GM21619 (cell line): ENCODE measurements around the gene CSNK1G2.
"Not testable (repeated sequence)": the region's sequence is repeated elsewhere in the genome, so short reads cannot be mapped to it uniquely, and the experiment has no call there.

Experiments used
- ATAC-seq: cut with Tn5 transposase; IDR thresholded peaks from one replicate; pipeline ENCODE4 v1.9.1; 2021; ENCODE audit not compliant: unreplicated experiment

Gene CSNK1G2

DNA sequence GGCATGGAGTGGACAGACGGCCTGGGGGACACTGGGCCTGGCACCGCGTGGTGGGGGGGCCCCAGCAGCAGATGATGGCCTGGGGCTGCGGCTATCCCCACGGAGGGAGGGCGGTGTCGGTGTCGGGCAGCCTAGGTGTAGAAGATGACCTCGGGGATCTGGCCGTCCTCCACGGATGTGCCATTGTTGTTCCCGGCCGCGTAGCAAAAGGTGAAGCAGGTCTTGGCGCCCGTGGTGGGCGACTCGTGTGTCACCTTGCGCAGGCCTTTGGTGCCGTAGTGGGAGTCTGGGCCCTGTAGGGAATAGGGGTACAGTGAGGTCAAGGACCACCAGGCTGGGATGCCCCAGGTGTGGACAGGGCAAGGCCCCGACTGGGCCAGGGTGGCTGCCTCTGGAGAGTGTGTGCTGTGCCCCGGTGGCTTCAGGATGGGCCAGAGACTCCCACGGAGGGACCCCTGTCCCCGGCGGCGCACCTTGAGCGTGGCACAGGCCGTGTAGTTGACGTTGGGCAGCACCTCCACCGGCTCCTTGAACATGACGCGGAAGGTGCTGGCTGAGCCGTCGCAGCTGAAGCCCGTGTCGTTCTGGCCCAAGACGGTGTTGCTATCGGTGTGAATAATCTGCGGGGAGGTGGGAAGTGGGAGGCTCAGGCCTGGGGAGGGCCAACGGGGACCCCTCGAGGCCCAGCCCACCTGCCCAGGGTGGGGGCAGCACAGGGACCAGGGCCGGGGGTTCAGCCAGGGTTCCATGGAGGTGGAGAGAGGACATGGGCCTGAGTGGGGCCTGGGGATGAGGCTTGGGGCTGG, 45.6 kb downstream of the CSNK1G2 start:
- no peak for ATAC-seq

DNA sequence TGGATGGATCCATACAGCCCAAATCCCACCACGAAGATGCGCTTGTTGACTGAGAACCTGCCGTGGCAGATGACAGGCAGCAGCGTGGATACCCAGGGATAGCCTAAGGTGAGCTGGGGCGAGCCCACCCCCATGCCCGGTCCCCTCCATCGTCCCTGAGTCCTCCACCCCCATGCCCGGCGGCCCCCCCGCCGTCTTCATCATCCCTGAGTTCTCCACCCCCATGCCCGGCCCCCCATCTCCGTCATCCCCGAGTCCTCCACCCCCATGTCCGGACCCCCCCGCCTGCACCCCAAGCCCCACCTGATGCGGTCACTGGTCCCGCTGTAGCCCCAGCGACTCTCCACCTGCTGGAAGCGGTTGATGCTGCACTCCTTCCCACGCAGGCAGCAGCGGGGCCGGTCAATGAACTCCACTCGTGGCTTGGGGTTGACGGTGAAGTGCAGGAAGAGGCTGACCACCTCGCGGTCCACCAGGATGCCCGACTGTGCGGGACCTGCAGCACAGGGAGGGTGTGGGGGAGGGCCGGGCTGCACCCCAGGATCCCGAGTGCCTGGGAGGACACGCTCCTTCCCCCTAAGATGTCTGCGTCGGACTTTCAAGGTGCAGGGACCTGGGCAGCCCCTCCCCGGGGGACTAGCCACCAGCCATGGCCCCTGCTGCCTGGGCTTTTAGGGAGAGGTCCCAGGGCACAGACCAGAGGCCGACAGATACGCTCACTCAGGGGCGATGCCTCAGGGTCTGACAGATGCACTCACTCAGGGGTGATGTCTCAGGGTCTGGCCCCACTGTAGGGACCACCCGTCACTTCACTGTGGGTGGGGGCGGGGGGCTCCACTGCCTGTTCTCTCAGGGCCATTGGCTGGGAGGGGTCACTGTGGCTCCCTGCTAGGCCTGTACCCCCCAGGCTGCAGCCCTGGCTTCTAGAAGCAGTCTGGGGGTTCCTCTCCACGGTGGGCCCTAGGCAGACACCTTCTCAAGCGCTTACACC, 46.5 kb downstream of the CSNK1G2 start:
- ATAC-seq, result no peak

DNA sequence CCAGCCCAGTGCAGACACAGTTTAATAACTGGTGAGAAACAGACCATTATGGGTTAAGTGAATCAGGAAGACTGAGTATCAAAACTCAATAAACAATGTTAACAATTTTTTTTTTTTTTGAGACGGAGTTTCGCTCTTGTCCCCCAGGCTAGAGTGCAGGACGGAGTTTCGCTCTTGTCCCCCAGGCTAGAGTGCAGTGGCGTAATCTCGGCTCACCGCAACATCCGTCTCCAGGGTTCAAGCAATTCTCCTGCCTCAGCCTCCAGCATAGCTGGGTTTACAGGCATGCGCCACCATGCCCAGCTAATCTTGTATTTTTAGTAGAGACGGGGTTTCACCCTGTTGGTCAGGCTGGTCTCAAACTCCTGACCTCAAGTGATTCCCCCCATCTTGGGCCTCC, 47.5 kb downstream of the CSNK1G2 start:
- ATAC-seq, result not testable (repeated sequence)

DNA sequence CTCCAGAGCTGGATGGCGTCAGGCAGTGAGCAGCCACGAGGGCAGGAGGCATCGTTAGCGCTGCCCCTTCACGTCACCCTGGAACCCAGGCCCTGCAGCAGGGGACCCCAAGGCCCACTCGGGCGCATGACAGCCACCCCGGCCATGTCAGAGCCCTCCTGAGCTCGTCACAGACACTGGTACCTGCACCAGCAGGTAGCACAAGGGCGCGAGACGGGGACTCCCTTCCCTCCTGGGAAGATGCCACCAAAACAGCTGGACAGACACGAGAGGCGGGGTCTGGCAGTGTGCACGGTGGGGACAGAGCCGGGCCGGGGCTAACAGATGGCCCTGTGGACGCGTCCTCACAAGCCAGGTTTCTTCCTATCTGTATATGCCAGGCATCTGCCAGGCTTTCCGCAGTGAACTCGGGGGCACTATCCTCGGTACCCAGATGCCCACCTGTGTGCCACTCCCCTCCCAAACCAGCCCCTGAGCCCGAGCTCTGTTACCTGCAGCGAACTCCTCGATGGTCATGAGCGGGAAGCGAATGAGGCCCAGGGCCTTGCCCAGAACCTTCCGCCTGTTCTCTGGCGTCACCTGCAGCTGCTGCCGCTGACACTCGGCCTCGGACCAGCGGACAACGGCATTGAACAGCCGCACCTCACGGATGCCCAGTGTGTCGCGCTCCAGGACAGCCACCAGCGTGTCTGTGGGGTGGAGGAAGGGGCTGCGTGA, 48.7 kb downstream of the CSNK1G2 start:
- ATAC-seq, result no peak

DNA sequence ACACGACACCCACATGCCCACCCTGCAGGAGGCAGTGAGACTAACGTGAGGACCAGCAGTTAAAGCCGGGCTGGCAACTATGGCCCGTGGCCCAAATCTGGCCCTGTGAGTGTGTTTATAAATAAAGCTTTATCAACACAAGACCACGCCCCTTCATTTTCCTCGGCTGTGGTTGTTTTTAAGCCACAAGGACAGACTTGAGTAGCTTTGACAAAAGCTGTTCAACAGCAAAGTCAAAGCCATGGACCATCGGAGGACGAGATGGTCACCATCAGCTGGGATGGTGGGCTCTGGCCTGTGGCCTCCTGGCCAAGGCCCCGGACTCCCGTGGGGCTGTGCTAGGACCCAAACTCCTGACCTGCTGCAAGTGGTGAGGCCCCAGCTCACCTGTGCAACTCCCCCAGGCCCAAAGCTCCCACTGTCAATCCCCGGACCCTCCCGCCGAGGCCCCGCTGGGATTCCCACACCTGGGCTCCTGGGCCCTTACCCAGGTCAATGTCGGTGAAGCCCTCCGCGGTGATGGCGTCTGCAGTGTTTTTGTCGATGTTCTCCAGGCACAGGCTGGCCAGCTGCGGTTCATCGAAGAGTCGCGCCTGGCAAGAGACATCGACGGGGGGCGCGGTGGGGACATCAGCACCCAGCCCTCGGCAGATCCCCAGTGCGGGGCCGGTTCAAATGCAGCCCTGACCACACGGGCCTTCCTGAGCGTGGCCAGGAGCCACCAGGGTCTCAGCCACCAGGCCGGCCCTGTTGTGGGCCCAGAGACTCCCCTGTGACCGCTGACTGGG, 49.5 kb downstream of the CSNK1G2 start:
- ATAC-seq, result no peak

DNA sequence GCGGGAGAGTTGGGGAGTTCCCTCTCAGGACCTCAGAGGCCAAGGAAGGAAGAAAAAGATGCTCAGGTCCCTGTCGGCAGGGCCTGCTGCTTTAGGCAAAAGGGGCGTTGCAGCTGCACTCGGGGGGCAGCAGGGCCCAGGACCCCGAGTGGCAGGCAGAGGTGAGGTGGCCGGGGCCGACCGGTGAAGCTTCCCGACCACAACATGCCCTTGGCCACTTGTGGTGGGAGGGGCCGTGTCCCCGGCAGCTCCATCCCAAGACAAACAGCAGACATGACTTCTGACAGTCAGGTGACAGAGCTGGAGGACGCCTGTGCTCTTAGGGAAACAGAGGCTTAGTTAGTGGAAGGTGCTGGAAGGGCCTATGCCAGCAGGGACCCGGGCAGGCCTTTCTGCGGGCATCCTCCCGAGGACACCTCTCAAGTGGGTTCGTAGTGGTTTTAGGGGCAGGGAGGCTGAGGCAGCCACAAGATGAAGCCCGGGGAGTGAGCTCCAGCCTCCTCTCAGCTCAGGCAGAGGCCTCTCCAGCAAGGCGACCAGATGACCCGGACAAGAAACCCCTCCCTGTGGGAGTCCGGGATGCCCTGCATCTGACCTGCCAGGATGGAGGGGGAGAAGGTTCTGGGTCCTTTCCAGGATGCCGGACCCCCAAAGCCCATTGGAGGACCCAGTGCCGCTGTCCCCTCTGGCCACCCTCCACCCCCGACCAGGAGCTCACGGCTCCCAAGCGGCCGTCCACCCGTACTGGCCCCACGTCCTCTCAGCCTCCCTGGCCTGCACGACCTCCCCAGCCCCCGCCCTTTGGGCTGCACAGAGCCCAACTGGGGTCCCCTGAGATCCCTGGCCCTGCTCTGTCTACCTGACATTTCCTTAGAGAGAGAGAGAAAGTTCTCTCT, 50.3 kb downstream of the CSNK1G2 start:
- ATAC-seq, result no peak

DNA sequence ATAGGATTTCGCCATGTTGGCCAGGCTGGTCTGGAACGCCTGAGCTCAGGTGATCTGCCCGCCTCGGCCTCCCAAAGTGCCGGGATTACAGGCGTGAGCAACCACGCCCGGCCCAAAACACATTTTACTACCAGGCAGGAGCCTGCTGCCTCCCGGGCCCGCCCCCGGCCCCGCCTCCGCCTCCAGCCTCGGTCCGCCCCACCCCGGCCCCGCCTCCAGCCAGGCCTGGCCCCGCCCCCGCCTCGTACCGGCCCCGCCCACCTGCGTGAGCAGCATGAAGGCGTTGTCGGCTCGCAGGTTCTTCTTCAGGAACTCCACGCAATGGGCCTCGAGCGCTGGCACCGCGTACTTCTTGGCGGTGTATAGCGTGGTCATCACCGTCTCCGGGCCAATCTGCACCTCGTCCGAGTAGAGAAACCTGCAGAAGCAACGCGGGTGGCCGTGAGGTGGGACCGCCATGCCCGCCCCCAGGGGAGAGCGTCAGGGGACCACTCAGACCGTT, 51.8 kb downstream of the CSNK1G2 start:
- ATAC-seq, result no peak

DNA sequence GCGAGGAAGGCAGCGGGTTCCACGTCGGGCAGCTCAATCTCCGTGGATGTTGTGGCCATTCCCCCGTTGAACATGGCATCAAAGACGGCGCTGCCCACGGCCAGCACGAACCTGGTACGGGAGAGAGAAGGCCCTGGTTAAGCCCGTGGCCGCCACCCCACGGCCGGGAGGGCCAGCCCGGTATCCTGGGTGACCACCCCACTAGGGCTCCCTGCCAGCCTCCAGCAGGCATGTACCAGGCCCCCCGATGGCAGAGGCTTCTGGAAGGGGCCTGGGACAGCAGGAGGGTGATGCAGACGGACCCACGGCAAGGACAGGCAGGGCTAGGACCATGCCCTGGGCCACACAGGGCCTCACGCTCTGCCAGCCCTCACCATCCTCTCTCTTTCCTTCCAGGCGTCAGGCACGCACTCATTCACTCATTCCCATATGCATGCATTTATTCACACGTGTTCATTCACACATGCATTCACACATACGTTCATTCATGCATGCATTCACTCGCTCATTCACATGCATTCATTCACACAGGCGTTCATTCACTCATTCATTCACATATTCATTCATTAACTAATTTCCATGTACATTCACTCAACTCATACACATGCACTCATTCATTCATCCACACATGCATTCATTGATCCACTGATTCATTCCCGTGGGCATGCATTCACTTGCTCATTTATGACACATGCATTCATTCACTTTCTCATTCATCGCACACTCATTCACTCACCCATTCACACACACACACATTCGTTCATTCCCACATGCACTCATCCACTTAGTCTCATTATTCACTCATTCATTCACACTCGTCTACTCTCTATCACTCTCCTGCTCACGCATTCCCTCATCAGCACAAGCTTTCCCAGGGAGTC, 56.6 kb downstream of the CSNK1G2 start:
- ATAC-seq, result no peak

DNA sequence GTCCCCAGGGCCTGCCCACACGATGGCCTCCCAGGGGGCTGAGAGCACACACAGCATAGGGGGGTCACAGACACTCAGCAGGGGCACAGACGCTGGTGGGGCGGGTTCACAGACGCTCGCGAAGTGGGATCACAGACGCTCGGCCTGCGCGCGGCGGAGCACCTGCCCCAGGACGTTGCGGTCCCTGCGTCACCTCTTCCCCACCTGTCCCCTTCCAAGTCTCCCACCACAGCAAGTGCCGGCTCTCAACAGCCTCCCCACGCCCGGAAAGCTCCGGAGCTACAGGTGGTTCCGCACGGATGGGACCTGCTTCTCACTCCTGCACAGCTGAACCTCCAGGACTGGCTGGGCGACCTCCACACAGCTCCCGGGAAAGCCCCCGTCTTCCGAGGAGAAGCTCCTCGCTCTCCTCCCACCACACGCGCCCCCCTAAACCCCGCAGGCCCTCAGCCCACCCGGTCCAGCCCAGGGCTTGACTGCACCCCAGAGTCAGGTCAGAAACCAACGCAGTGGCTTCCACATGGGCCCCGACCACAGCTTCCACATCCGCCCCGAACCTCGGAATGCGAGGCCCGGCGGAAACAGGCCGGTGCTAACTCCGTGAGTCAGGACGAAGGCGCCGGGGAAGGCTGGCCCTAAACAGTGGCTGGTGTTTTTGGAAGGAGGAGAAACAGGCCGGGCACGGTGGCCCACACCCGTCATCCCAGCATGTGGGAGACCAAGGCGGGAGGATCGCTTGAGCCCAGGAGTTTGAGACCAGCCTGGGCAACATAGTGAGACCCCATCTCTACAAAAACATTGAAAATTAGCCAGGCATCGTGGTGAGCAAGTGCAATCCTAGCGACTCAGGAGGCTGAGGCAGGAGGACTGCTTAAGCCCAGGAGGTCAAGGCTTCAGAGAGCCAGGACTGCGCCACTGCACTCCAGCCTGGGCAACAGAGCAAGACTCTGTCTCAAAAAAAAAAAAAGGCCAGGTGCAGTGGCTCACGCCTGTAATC, 58.0 kb downstream of the CSNK1G2 start:
- no peak for ATAC-seq

DNA sequence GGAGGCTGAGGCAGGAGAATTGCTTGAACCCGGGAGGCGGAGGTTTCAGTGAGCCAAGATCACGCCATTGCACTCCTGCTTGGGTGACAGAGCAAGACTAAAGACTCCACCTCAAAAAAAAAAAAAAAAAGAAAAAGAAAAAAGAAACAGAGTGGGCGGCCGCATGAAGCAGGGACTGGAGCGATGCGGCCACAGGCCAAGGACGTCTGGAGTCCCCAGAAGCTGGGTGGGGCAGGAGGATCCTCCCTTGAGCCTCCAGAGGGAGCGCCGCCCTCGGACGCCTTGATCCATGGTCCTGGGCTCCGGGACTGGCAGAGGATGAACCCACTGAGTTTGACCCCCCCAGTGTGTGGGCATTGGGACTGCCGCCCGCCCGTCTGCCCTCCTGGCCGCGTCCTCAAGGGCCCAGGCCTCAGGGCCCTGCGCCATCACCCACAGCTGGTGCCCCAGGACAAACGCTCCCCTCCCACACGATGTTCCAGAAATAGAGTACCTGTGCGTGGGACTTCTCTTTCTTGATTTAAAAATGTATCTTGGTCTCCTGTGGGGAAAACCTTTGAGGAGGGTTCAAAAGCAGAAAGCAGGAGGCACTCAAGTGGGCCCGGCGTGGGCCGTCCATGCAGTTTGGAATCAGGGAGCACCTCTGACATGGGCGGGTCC, 59.0 kb downstream of the CSNK1G2 start:
- ATAC-seq, result no peak

DNA sequence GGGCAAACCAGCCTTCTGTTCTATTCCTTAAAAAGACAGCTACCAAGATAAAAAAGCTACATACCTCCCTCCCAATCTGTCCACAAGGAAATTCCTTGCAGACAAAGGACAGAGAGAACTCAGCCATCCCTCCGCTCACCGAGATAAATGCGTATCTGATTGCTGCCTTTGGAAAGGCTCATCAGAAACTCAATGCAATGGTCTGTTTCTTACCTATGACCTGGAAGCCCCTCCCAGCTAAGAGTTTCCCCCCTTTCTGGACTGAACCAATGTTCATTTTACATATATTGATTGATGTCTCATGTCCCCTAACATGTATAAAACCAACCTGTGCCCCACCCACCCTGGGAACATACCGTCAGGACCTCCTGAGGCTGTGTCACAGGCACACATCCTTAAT, 62.9 kb downstream of the CSNK1G2 start:
- no peak for ATAC-seq

DNA sequence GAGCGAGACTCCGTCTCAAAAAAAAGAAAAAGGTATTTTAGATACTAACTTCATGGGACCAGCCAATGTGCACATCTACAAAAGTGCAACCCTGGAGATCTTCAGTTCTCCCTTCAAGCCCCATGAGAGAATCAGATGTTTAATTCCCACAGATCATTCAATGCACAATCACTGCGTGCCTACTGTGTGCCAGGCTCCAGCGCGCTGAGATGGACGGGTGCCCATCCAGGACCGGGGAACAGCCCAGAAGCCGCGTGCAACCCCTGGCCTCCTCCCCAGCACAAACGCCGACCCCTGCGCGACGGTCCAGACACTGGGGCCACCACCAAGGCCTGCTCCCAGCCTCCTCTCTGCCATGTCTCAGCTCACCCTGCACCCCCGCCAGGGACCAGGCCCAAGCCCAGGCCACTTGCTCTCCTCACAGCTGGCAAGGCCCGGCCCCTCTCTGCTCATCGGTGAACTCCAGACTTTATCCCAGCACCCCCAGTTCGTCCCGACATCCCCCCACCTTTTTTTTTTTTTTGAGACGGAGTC, 69.2 kb downstream of the CSNK1G2 start:
- no peak for ATAC-seq

DNA sequence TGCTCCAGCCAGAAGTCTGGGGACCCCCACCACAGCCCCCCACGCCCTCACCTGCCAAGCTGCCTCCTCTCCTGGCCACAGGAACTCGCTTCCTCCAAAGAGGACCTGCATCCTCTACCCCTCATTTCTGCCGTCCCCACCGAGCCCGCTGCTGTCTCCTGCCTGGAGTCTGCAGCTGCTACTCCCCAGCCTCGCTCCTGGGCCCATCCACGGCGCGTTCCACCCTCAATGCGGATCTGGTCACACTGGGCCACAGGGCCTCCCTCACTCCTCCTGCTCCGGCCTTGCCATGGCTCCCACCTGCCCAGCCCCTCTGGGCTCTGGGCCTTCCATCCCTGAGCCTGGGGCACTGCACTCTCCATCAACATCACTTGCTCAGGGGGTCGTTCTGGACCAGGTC, 70.2 kb downstream of the CSNK1G2 start:
- no peak for ATAC-seq

DNA sequence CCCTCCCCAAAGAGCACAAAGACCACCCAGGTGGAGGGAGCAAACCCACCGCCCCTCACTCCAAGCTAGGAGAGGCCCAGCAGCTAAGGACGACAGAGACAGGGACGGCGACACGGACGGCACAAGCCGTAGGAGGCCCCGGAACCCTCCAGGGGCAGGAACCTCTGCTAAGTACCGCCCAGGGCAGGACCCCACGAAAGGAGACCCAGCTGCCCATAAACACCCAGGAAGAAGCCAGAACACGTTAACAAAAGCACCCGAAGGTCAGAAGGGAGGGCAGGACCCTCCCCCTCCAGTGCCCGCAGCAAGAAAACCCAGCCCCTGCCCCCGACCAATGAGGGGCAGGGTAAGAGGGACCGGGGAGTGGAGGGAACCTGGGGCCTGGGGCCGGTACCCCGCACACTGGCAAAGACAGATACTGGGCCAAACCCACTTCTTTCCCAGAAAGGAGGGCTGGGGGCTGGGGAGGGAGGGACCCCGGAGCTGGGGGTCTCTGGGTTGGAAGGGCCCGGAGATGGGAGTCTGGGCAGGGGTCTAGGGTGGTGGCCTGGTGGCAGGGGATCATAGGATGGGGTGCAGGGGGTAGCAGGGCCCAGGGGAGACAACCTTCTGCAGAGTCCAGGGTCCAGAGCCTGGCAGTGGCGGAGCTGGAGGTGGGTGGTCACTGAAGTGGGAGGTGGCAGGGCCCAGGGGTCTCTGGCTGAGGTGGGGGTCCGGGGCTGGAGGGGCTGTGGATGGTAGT, 72.1 kb downstream of the CSNK1G2 start:
- ATAC-seq, result no peak

DNA sequence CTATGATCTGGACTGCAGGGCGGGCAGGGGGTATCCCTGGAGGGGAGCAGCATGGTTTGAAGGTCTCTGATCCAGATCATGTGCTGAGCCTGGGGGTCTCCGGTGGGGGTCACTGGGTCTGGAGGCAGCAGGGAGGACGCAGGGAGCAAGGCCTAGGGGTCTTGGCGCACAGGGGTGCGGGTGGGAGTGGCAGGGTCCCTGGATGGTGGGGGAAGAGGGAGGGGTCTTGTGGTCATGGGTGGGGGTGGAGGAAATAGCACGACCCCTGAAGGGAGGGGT, 72.7 kb downstream of the CSNK1G2 start:
- no peak for ATAC-seq

DNA sequence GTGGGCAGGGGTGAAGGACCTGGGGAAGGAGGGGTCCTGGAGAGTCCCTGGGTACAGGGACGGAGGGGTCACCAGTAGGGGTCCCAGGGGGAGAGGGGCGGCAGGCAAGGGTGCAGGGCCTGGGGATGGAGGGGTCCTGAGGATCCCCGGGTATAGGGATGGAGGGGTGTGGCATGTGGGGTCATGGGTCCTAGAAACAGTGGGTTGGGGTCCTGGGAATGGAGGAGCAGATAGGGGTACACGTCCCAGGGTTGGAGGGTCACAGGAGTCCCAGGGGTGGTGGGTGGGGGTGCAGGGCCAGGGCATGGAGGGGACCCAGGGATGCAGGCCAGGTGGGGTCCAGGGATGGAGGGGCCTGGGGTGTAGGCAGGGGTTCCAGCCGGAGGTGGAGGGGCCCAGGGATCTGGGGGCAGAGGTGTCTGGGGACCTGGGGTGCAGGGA, 73.2 kb downstream of the CSNK1G2 start:
- no peak for ATAC-seq
